Endothelial cell of umbilical vein (primary cell): ENCODE measurements around the gene CDC42BPB. TPM values are rescaled to one million over a fixed set of nuclear protein-coding genes. Genes with fewer than 3 reads are reported as not detected.

ENCODE experiments used
- BruUV-seq: library from RNA; stranded (reverse); fragments of 400-500 nt; replicated peaks from 2 replicates; lab custom pipeline; 2021; lab: Mats Ljungman, UMichigan
- CTCF ChIA-PET: fragments of 300-600, 350-600 bp; sonication (Branson Sonifier 250); formaldehyde crosslinking; loops from one replicate; lab custom pipeline; 2021; ENCODE audit warnings: antibody characterized with exemption, inconsistent platforms; lab: Charles Lee
- POLR2A ChIA-PET: fragments of 300-600, 350-600 bp; sonication (Branson Sonifier 250); formaldehyde crosslinking; loops from one replicate; lab custom pipeline; 2021; ENCODE audit warnings: antibody characterized with exemption, inconsistent platforms; lab: Charles Lee
- DNase-seq: peaks from one replicate; pipeline ENCODE4 v3.0.0-alpha.2; 2011; ENCODE audit warnings: low read depth, low spot score
- FAIRE-seq: peaks from 2 replicates; lab custom pipeline; 2011; peaks lifted over from hg19 to GRCh38; lab: Jason Lieb, UNC
- H2AFZ ChIP-seq: 2 replicates; pipeline ENCODE4 v1.6.0; 2012; ENCODE audit warnings: low read depth, low read length, control low read depth, inconsistent platforms
- H3K27ac ChIP-seq: 2 replicates; pipeline ENCODE4 v1.5.1; 2011; ENCODE audit warnings: low read depth, mild to moderate bottlenecking, control low read depth, low read length, moderate library complexity; ENCODE audit not compliant: insufficient read depth
- H3K27me3 ChIP-seq, 2 experiments: 2 replicates each; pipeline versions ENCODE4 v1.6.0 to v1.6.1; 2011; ENCODE audit warnings: low read length in 2 of 2, mixed read lengths in 1 of 2; ENCODE audit not compliant: control insufficient read depth in 2 of 2, insufficient read depth in 2 of 2
- H3K36me3 ChIP-seq, 2 experiments: 2 replicates in 1 of 2; 3 replicates in 1 of 2; pipeline ENCODE4 v1.5.1; 2011; ENCODE audit warnings: low read length in 2 of 2, mild to moderate bottlenecking in 1 of 2, moderate library complexity in 1 of 2; ENCODE audit not compliant: control insufficient read depth in 2 of 2, insufficient read depth in 2 of 2; ENCODE audit errors: extremely low read depth in 1 of 2
- H3K4me1 ChIP-seq: 3 replicates; pipeline ENCODE4 v1.5.1; 2011; ENCODE audit warnings: mild to moderate bottlenecking, low read length; ENCODE audit not compliant: control insufficient read depth, insufficient read depth; ENCODE audit errors: extremely low read depth
- H3K4me2 ChIP-seq: 2 replicates; pipeline ENCODE4 v1.6.1; 2011; ENCODE audit warnings: low read length, control low read depth, mixed read lengths; ENCODE audit not compliant: insufficient read depth
- H3K4me3 ChIP-seq, 3 experiments: fragments of 200-600 bp in 1 of 3; sonication (generic), shearing (Covaris generic) in 1 of 3; replicated peaks in 1 of 3; 2 replicates each; pipeline ENCODE4 v1.5.1; 2011 to 2016; ENCODE audit warnings: control low read depth in 3 of 3, low read length in 3 of 3, mild to moderate bottlenecking in 2 of 3, inconsistent platforms in 1 of 3, low read depth in 1 of 3, moderate library complexity in 1 of 3; ENCODE audit not compliant: insufficient read depth in 1 of 3
- H3K79me2 ChIP-seq: 2 replicates; pipeline ENCODE4 v1.6.0; 2012; ENCODE audit warnings: low read length, inconsistent platforms; ENCODE audit not compliant: control insufficient read depth, insufficient read depth
- H3K9ac ChIP-seq: replicated peaks from 2 replicates; pipeline ENCODE3; 2011; ENCODE audit warnings: low read length, control low read depth; ENCODE audit not compliant: insufficient read depth; ENCODE audit errors: extremely low read depth
- H3K9me1 ChIP-seq: replicated peaks from 3 replicates; pipeline ENCODE4 v1.6.0; 2011; ENCODE audit warnings: mild to moderate bottlenecking, low read length; ENCODE audit not compliant: control insufficient read depth, insufficient read depth; ENCODE audit errors: extremely low read depth
- H3K9me3 ChIP-seq: replicated peaks from 2 replicates; pipeline ENCODE4 v1.5.1; 2012; ENCODE audit warnings: low read length, inconsistent platforms; ENCODE audit not compliant: control insufficient read depth, insufficient read depth
- H4K20me1 ChIP-seq: replicated peaks from 2 replicates; pipeline ENCODE3; 2011; ENCODE audit warnings: mild to moderate bottlenecking, low read length; ENCODE audit not compliant: control insufficient read depth, insufficient read depth; ENCODE audit errors: extremely low read depth
- CTCF ChIP-seq, 2 donors: IDR thresholded peaks; 1 replicate in 1 of 2; 2 replicates in 1 of 2; pipeline ENCODE4 v1.5.1; 2011; ENCODE audit warnings: low read length in 2 of 2, mild to moderate bottlenecking in 2 of 2, moderate library complexity in 2 of 2, control low read depth in 1 of 2, inconsistent platforms in 1 of 2, low read depth in 1 of 2; ENCODE audit not compliant: insufficient read depth in 1 of 2; ENCODE audit errors: extremely low read depth in 1 of 2
- EZH2 ChIP-seq: IDR thresholded peaks from 2 replicates; pipeline ENCODE4 v1.6.1; 2012; ENCODE audit warnings: borderline replicate concordance, low read depth, mild to moderate bottlenecking, moderate library complexity, low read length, inconsistent platforms; ENCODE audit not compliant: severe bottlenecking
- FOS ChIP-seq: IDR thresholded peaks from 2 replicates; pipeline ENCODE4 v1.6.1; 2011; ENCODE audit warnings: mild to moderate bottlenecking, low read length, moderate library complexity, borderline replicate concordance; ENCODE audit not compliant: insufficient read depth
- GATA2 ChIP-seq: IDR thresholded peaks from 2 replicates; pipeline ENCODE4 v1.7.0; 2011; ENCODE audit warnings: low read depth, mild to moderate bottlenecking, moderate library complexity, mixed read lengths, low read length; ENCODE audit not compliant: insufficient read length, insufficient read depth
- JUN ChIP-seq: IDR thresholded peaks from 2 replicates; pipeline ENCODE4 v1.6.1; 2011; ENCODE audit warnings: borderline replicate concordance, low read depth; ENCODE audit not compliant: insufficient read length, insufficient read depth
- MAX ChIP-seq: IDR thresholded peaks from 2 replicates; pipeline ENCODE4 v1.6.1; 2011; ENCODE audit not compliant: insufficient read depth, insufficient read length
- MYC ChIP-seq: IDR thresholded peaks from one replicate; pipeline ENCODE4 v1.6.1; 2011; ENCODE audit warnings: mild to moderate bottlenecking, low read depth, low read length
- POLR2A ChIP-seq: IDR thresholded peaks from 2 replicates; pipeline ENCODE4 v1.6.1; 2012; ENCODE audit warnings: low read depth, mild to moderate bottlenecking, control low read depth, low read length
- POLR2AphosphoS5 ChIP-seq: IDR thresholded peaks from 2 replicates; pipeline ENCODE4 v1.6.1; 2012; ENCODE audit warnings: low read depth, mild to moderate bottlenecking, control low read depth, low read length, moderate library complexity; ENCODE audit not compliant: insufficient read depth
- dilution Hi-C: fragments of 300-500 bp; cut with MboI; formaldehyde crosslinking; loops from one replicate; pipeline ENCODE4 v1.15.0; 2019; ENCODE audit warnings: low sequenced_read_pairs; ENCODE audit not compliant: extremely low pct_ligation_motif_present
- intact Hi-C: fragments of 100-400 bp; cut with micrococcal nuclease; formaldehyde crosslinking; loops from one replicate; pipeline ENCODE4 v1.10.0; 2022
- polyA plus RNA-seq, 4 experiments: library from polyadenylated mRNA; depleted of rRNA in 3 of 4; stranded (reverse) in 3 of 4; unstranded in 1 of 4; fragments of >200 nt; gene quantifications; 2 replicates each; pipeline versions ENCODE4 v1.2.1 to v1.2.3, GENCODE V29; 2011 to 2012; ENCODE audit warnings: missing spikeins in 1 of 4
- total RNA-seq: library from RNA; stranded (reverse); gene quantifications from 2 replicates; pipeline ENCODE4 v1.2.3, GENCODE V29; 2021

Gene CDC42BPB
- total and polyA plus RNA-seq, 2 donors (not counting 3 experiments of a cell fraction or from before 2014, with no cell fraction given) = 82.6 to 131 TPM

- dilution Hi-C loops (no loop called here), intact Hi-C loops (no loop called here)
- H3K79me2 ChIP-seq = peaks cover 39% of the 10 kb centered on the region
- H3K36me3 ChIP-seq = peaks cover 4 to 29% of the 10 kb centered on the region in 2 experiments
- no peaks in the 10 kb centered on the region for H4K20me1 ChIP-seq
- H3K9me3 ChIP-seq = no peaks in the 10 kb centered on the region
- no peaks in the 10 kb centered on the region for H3K27me3 ChIP-seq
- H3K4me2 ChIP-seq = no peak overlapping the region
- no peak overlapping the region for H3K27ac ChIP-seq
- no peaks in the 10 kb centered on the region for H3K9me1 ChIP-seq
- BruUV-seq = no TSS peak
- FAIRE-seq (no peak), DNase-seq (no peak)
- ChIA-PET CTCF (interaction anchor here (1.3 kb wide), 1 partner anchor 18 kb away, joined by 4 read pairs; no protein-coding TSS in a partner anchor), POLR2A (no interaction called here)
- H3K4me1 ChIP-seq = peaks cover 12% of the 10 kb centered on the region
- H3K9ac ChIP-seq = no peak overlapping the region
- no peak overlapping the region for H3K4me3 ChIP-seq
- TF ChIP-seq POLR2AphosphoS5 (no peak), MYC (no peak), JUN (no peak), EZH2 (no peak), MAX (no peak), GATA2 (no peak), POLR2A (no peak), FOS (no peak), CTCF (IDR thresholded peaks at IDR 0.05; ENCODE audit: extremely low read depth in 1 of 2, insufficient read depth in 1 of 2, low read depth in 1 of 2, low read length in 2 of 2) (no peak)
- no peak overlapping the region for H2AFZ ChIP-seq
Measured at GRCh38 chr14:102994689-102995088, 62.7 kb downstream of the CDC42BPB start.
